Ishikawa (cell line): ENCODE results near the gene EXOG.

ENCODE experiments used
- CEBPB ChIP-seq: IDR thresholded peaks from 2 replicates; pipeline ENCODE4 v1.6.1; 2012
- CREB1 ChIP-seq: IDR thresholded peaks from 2 replicates; pipeline ENCODE4 v1.6.1; 2012; ENCODE audit warnings: low read depth
- EGR1 ChIP-seq: IDR thresholded peaks from 2 replicates; pipeline ENCODE4 v1.6.1; 2012
- EP300 ChIP-seq: IDR thresholded peaks from 2 replicates; pipeline ENCODE4 v1.6.1; 2012; ENCODE audit warnings: borderline replicate concordance
- FOXM1 ChIP-seq: IDR thresholded peaks from 2 replicates; pipeline ENCODE4 v1.6.1; 2012; ENCODE audit warnings: low read depth, borderline replicate concordance
- MAX ChIP-seq: IDR thresholded peaks from 2 replicates; pipeline ENCODE4 v1.6.1; 2012
- NFIC ChIP-seq: IDR thresholded peaks from 2 replicates; pipeline ENCODE4 v1.6.1; 2012
- RAD21 ChIP-seq: IDR thresholded peaks from 2 replicates; pipeline ENCODE4 v1.6.1; 2012; ENCODE audit warnings: low read depth
- TAF1 ChIP-seq: IDR thresholded peaks from 2 replicates; pipeline ENCODE4 v1.6.1; 2012; ENCODE audit warnings: low read depth, mild to moderate bottlenecking
- TCF12 ChIP-seq: IDR thresholded peaks from 2 replicates; pipeline ENCODE4 v1.6.1; 2012; ENCODE audit warnings: low read depth
- TEAD4 ChIP-seq: IDR thresholded peaks from 2 replicates; pipeline ENCODE4 v1.6.1; 2012
- USF1 ChIP-seq: IDR thresholded peaks from 2 replicates; pipeline ENCODE4 v1.6.1; 2012
- YY1 ChIP-seq: IDR thresholded peaks from 2 replicates; pipeline ENCODE4 v1.6.1; 2012; ENCODE audit warnings: low read depth
- ZBTB7A ChIP-seq: IDR thresholded peaks from 2 replicates; pipeline ENCODE4 v1.6.1; 2012; ENCODE audit warnings: low read depth
- TF ChIP-seq, protein P1 (sequence below): IDR thresholded peaks from 2 replicates; pipeline ENCODE4 v1.6.1; 2012; ENCODE audit warnings: low read depth, mild to moderate bottlenecking

The EXOG gene

DNA sequence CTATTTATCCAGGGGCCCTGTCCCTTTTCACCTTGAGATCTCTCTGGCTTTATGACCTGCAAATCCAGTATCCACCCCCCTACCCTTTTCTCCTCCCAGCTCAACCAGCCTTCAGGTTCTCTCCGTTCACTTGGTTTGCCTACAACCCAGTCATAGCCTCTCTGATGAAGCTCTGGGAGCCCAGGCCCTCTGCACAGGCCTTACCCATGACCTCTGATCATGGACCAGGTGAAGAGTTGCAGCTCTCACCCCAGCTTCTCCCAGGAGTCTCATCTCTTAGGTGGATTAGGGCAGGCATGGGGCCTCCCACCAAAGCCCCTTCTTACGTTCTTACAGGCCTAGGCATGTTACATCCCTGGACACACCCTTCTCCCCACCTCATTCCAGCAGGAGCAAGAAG lies 59.8 kb downstream of the EXOG start:
- TF ChIP-seq TEAD4 (no peak), NFIC (no peak), EGR1 (no peak), TCF12 (no peak), RAD21 (no peak), ZBTB7A (no peak), CEBPB (no peak), CREB1 (no peak), YY1 (no peak), FOXM1 (no peak), USF1 (no peak), MAX (no peak), EP300 (no peak)
- TF ChIP-seq, protein P1, sequence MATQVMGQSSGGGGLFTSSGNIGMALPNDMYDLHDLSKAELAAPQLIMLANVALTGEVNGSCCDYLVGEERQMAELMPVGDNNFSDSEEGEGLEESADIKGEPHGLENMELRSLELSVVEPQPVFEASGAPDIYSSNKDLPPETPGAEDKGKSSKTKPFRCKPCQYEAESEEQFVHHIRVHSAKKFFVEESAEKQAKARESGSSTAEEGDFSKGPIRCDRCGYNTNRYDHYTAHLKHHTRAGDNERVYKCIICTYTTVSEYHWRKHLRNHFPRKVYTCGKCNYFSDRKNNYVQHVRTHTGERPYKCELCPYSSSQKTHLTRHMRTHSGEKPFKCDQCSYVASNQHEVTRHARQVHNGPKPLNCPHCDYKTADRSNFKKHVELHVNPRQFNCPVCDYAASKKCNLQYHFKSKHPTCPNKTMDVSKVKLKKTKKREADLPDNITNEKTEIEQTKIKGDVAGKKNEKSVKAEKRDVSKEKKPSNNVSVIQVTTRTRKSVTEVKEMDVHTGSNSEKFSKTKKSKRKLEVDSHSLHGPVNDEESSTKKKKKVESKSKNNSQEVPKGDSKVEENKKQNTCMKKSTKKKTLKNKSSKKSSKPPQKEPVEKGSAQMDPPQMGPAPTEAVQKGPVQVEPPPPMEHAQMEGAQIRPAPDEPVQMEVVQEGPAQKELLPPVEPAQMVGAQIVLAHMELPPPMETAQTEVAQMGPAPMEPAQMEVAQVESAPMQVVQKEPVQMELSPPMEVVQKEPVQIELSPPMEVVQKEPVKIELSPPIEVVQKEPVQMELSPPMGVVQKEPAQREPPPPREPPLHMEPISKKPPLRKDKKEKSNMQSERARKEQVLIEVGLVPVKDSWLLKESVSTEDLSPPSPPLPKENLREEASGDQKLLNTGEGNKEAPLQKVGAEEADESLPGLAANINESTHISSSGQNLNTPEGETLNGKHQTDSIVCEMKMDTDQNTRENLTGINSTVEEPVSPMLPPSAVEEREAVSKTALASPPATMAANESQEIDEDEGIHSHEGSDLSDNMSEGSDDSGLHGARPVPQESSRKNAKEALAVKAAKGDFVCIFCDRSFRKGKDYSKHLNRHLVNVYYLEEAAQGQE, result no peak

GRCh38 chr3:38556640-38557358 lies 60.7 kb downstream of the EXOG start:
- TF ChIP-seq CREB1 (no peak), MAX (no peak), TEAD4 (no peak), ZBTB7A (no peak), EGR1 (no peak), TCF12 (no peak), YY1 (no peak), FOXM1 (no peak), NFIC (no peak), USF1 (no peak), EP300 (no peak), RAD21 (no peak)

GRCh38 chr3:38558864-38559263 lies 62.7 kb downstream of the EXOG start:
- peak; percentile 8; the same call in 1 of the 2 replicates for TF ChIP-seq RAD21
- no peak for TF ChIP-seq CREB1

- no peak for TF ChIP-seq EP300
- no peak for TF ChIP-seq CEBPB
- TF ChIP-seq TAF1, result no peak
- TF ChIP-seq ZBTB7A, result no peak
- no peak for TF ChIP-seq FOXM1
- TF ChIP-seq TCF12, result no peak
- no peak for TF ChIP-seq NFIC
- no peak for TF ChIP-seq CREB1
- no peak for TF ChIP-seq YY1
- TF ChIP-seq RAD21, result no peak
- TF ChIP-seq, protein P1, result no peak
- TF ChIP-seq USF1, result no peak
- no peak for TF ChIP-seq TEAD4
- no peak for TF ChIP-seq MAX
- TF ChIP-seq EGR1, result no peak
These were observed 64.1 kb downstream of the EXOG start for GRCh38 chr3:38560284-38560683.

GRCh38 chr3:38560996-38561717 lies 65.0 kb downstream of the EXOG start:
- TF ChIP-seq CREB1 (no peak), NFIC (no peak), YY1 (no peak), CEBPB (no peak), EGR1 (no peak), ZBTB7A (no peak), TAF1 (no peak), EP300 (no peak), RAD21 (no peak), USF1 (no peak), TCF12 (no peak), TEAD4 (no peak)
- TF ChIP-seq, protein P1, result no peak
